ENCODE results near the gene ELOVL3. TPM values are rescaled to one million over a fixed set of nuclear protein-coding genes. Genes with fewer than 3 reads are reported as not detected.

The ELOVL3 gene
- total RNA-seq, 1 experiment from 2014 or later = 1.2 TPM

- in situ Hi-C loops (cut with HindIII; ENCODE audit: low pct_unique_long_range_greater_than_20kb, low sequenced_read_pairs) (loop anchor here (5.0 kb wide), 1 partner anchor 131 kb away; no protein-coding TSS in a partner anchor), intact Hi-C loops (cut with micrococcal nuclease; ENCODE audit: unreplicated experiment) (loop anchor here (5.0 to 10.0 kb wide), 2 partner anchors 62 to 176 kb away; no protein-coding TSS in a partner anchor)
- no peaks in the 10 kb centered on the region for H3K9me3 ChIP-seq (ENCODE audit: control insufficient read depth, insufficient read depth, low read depth, low read length)
- H3K27ac ChIP-seq (ENCODE audit: low read length) = no peak overlapping the region
- DNase-seq (ENCODE audit: low read depth, low spot score) (no peak), ATAC-seq (no peak)
- TF ChIP-seq POLR2AphosphoS5 (IDR thresholded peaks at IDR 0.05; ENCODE audit: low read depth, low read length) (no peak), REST (IDR thresholded peaks at IDR 0.05; ENCODE audit: insufficient read depth in 1 of 2, low read depth in 2 of 2, low read length in 1 of 2) (no peak), SIN3A (IDR thresholded peaks at IDR 0.05; ENCODE audit: borderline replicate concordance, insufficient read depth, low read depth, low read length) (no peak), TCF7L2 (IDR thresholded peaks at IDR 0.05; ENCODE audit: low read depth, low read length) (no peak), CTCF (IDR thresholded peaks at IDR 0.05) (no peak)
- ChIA-PET POLR2A (interaction anchor here (0.6 kb wide), 1 partner anchor 186 kb away, joined by 4 read pairs; no protein-coding TSS in a partner anchor), CTCF (interaction anchor here (0.6 to 3.2 kb wide), 4 partner anchors 57 to 913 kb away, joined by 3 to 13 read pairs (median 6); no protein-coding TSS in a partner anchor)
- peak overlapping the region; percentile 26 to 61 for H3K4me3 ChIP-seq (ENCODE audit: low read depth in 2 of 2, low read length in 2 of 2)
- peaks cover 9% of the 10 kb centered on the region for H3K27me3 ChIP-seq (ENCODE audit: control insufficient read depth, insufficient read depth, low read length)
- no TSS peak for BruUV-seq (replicated peaks)
- H3K36me3 ChIP-seq (ENCODE audit: control insufficient read depth, insufficient read depth, low read length) = no peaks in the 10 kb centered on the region; the same call in 1 of the 2 replicates
- 0 out of 2 replicates have a peak, but pooled peaks cover 5% of the 10 kb centered on the region for H3K4me1 ChIP-seq (ENCODE audit: control insufficient read depth, insufficient read depth, low read length)
Measured at GRCh38 chr10:102226542-102226870, 407 bp downstream of the ELOVL3 start.

GRCh38 chr10:102227050-102227449 is 951 bp downstream of the ELOVL3 start:
- TF ChIP-seq SIN3A (IDR thresholded peaks at IDR 0.05; ENCODE audit: borderline replicate concordance, insufficient read depth, low read depth, low read length) (no peak), TCF7L2 (IDR thresholded peaks at IDR 0.05; ENCODE audit: low read depth, low read length) (no peak), CTCF (IDR thresholded peaks at IDR 0.05) (no peak), REST (IDR thresholded peaks at IDR 0.05; ENCODE audit: insufficient read depth in 1 of 2, low read depth in 2 of 2, low read length in 1 of 2) (no peak), POLR2AphosphoS5 (IDR thresholded peaks at IDR 0.05; ENCODE audit: low read depth, low read length) (no peak)
- Histone ChIP-seq H3K9me3 (ENCODE audit: control insufficient read depth, insufficient read depth, low read depth, low read length) (no peaks in the 10 kb centered on the region), H3K27ac (ENCODE audit: low read length) (no peak overlapping the region), H3K36me3 (ENCODE audit: control insufficient read depth, insufficient read depth, low read length) (no peaks in the 10 kb centered on the region; the same call in 1 of the 2 replicates), H3K4me3 (ENCODE audit: low read depth in 2 of 2, low read length in 2 of 2) (no peak overlapping the region), H3K27me3 (ENCODE audit: control insufficient read depth, insufficient read depth, low read length) (peaks cover 9% of the 10 kb centered on the region), H3K4me1 (ENCODE audit: control insufficient read depth, insufficient read depth, low read length) (0 out of 2 replicates have a peak, but pooled peaks cover 5% of the 10 kb centered on the region)
- no TSS peak for BruUV-seq (replicated peaks)
- in situ Hi-C loops (cut with HindIII; ENCODE audit: low pct_unique_long_range_greater_than_20kb, low sequenced_read_pairs) (loop anchor here (5.0 kb wide), 1 partner anchor 130 kb away; no protein-coding TSS in a partner anchor), intact Hi-C loops (cut with micrococcal nuclease; ENCODE audit: unreplicated experiment) (loop anchor here (5.0 to 10.0 kb wide), 2 partner anchors 62 to 175 kb away; no protein-coding TSS in a partner anchor)
- DNase-seq (ENCODE audit: low read depth, low spot score) = no peak
- CTCF ChIA-PET = interaction anchor here (0.6 to 3.2 kb wide), 5 partner anchors 57 to 914 kb away, joined by 3 to 13 read pairs (median 5); no protein-coding TSS in a partner anchor
- POLR2A ChIA-PET = no interaction called here
- no peak for ATAC-seq

Measured in Panc1 (cell line).